LHCN-M2 (cell line): ENCODE results near the gene RSPH6A. TPM values are rescaled to one million over a fixed set of nuclear protein-coding genes. Genes with fewer than 3 reads are reported as not detected.

Source experiments
- DNase-seq: peaks from one replicate; pipeline ENCODE4 v3.0.0-alpha.2; 2012; ENCODE audit warnings: low read depth
- polyA plus RNA-seq: library from polyadenylated mRNA; unstranded; fragments of >200 nt; gene quantifications from one replicate; pipeline ENCODE4 v1.2.1, GENCODE V29; 2012; ENCODE audit warnings: missing spikeins
- total RNA-seq: library from RNA; depleted of rRNA; stranded (reverse); fragments of >200 nt; gene quantifications from 2 replicates; pipeline ENCODE4 v1.2.3, GENCODE V29; 2014; rRNA removed

RSPH6A gene
- 0.11 TPM in 1 of 2 replicates, not detected in the other for total RNA-seq
- polyA plus RNA-seq = not detected

- DNase-seq = no peak
These were observed at the start of gene RSPH6A for GRCh38 chr19:45814851-45815480. Gene RSPH6A, minus strand, starts transcription at chr19:45815308. Its CDS starts 132 bp downstream, at chr19:45815176.

GRCh38 chr19:45864629-45865082 is 49.5 kb upstream of the RSPH6A start:
- no peak for DNase-seq

- DNase-seq = peak; percentile 63
These were observed 48.9 kb upstream of the RSPH6A start, which contains the start of gene FOXA3 for GRCh38 chr19:45863840-45864628. Gene FOXA3, plus strand, starts transcription at chr19:45864326. Its CDS starts 131 bp downstream, at chr19:45864457.

GRCh38 chr19:45863335-45863839 is 48.3 kb upstream of the RSPH6A start:
- DNase-seq = no peak

GRCh38 chr19:45862564-45863334 is 47.6 kb upstream of the RSPH6A start, which contains the start of gene SYMPK:
Gene SYMPK, minus strand, starts transcription at chr19:45863147. Its CDS starts 8,652 bp downstream, at chr19:45854495.
- DNase-seq = peak; percentile 98

GRCh38 chr19:45862271-45862563 is 47.1 kb upstream of the RSPH6A start:
- no peak for DNase-seq

- no peak for DNase-seq
These were observed 45.5 kb upstream of the RSPH6A start for GRCh38 chr19:45860359-45861259.

GRCh38 chr19:45854167-45854778 is 39.2 kb upstream of the RSPH6A start:
- no peak for DNase-seq

GRCh38 chr19:45852983-45853382 is 37.9 kb upstream of the RSPH6A start:
- DNase-seq = no peak

GRCh38 chr19:45852145-45852750 is 37.1 kb upstream of the RSPH6A start:
- no peak for DNase-seq

- no peak for DNase-seq
These were observed 33.8 kb upstream of the RSPH6A start for GRCh38 chr19:45848922-45849321.

- DNase-seq = no peak
These were observed 32.6 kb upstream of the RSPH6A start for GRCh38 chr19:45847663-45848062.

- no peak for DNase-seq
These were observed 27.1 kb upstream of the RSPH6A start for GRCh38 chr19:45842198-45842597.

- DNase-seq = no peak
These were observed 19.9 kb upstream of the RSPH6A start for GRCh38 chr19:45834970-45835369.

- DNase-seq = no peak
These were observed 13.8 kb upstream of the RSPH6A start for GRCh38 chr19:45828945-45829344.

- DNase-seq = no peak
These were observed 13.4 kb upstream of the RSPH6A start for GRCh38 chr19:45828523-45828922.

GRCh38 chr19:45827459-45828093 is 12.5 kb upstream of the RSPH6A start:
- no peak for DNase-seq

GRCh38 chr19:45826934-45827333 is 11.8 kb upstream of the RSPH6A start:
- DNase-seq = no peak
